ENCODE data around the gene CSMD2. TPM values are rescaled to one million over a fixed set of nuclear protein-coding genes. Genes with fewer than 3 reads are reported as not detected.

CSMD2 gene
- total and polyA plus RNA-seq, 7 experiments from 2014 or later = 0.02 TPM; not detected in 6

- DNase-seq = no peak
- Mint-ChIP-seq H3K4me3 (no peak overlapping the region), H3K27me3 (peaks cover 0 to 42% (median 16%) of the 10 kb centered on the region in 5 donors), H3K27ac (no peak overlapping the region), H3K9me3 (peaks cover 0 to 4% (median 0%) of the 10 kb centered on the region in 11 donors), H3K4me1 (no peaks in the 10 kb centered on the region), H3K36me3 (no peaks in the 10 kb centered on the region)
- H3K9me3 ChIP-seq (ENCODE audit: control insufficient read depth in 2 of 3, low read length in 3 of 3) = no peaks in the 10 kb centered on the region
- intact Hi-C loops (cut with micrococcal nuclease) = no loop called here
- H3K36me3 ChIP-seq (ENCODE audit: control insufficient read depth in 2 of 3, insufficient read depth in 3 of 3, low read length in 3 of 3) = no peaks in the 10 kb centered on the region
- no peaks in the 10 kb centered on the region for H3K4me1 ChIP-seq (ENCODE audit: control insufficient read depth in 2 of 2, insufficient read depth in 2 of 2, low read length in 2 of 2)
- CTCF ChIA-PET = no interaction called here
- no peak overlapping the region for H3K27ac ChIP-seq (ENCODE audit: low read depth, low read length)
- no peak for ATAC-seq
- no peak overlapping the region for H3K4me3 ChIP-seq (ENCODE audit: low read length)
- POLR2A ChIA-PET = interaction anchor here (0.6 kb wide), 1 partner anchor 166 kb away, joined by 4 read pairs; no protein-coding TSS in a partner anchor
- H3K27me3 ChIP-seq (ENCODE audit: control insufficient read depth in 2 of 2, insufficient read depth in 2 of 2, low read length in 2 of 2) = no peaks in the 10 kb centered on the region
Measured at GRCh38 chr1:33897092-33897725, 267.8 kb downstream of the CSMD2 start.

DNA sequence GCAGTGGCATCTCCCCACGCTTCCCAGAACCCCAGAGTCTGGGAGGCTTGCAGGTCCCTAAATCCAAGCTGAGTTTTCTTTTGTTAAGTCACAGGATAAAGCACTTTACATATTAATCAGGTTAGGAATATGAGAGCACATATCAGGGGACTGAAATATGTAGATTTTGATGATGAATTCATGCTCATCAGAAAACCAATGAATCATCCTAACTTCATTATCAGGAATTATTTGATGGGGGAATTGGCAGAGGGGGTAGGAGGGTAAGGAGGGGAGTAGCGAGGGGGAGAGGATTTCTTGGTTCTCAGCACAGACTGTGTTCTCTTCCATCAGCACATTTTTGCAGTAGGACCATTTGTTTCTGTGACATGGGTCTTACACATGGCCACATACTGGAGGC, 269.1 kb downstream of the CSMD2 start:
- Mint-ChIP-seq H3K36me3 (no peaks in the 10 kb centered on the region), H3K4me3 (no peak overlapping the region), H3K4me1 (no peaks in the 10 kb centered on the region), H3K9me3 (peaks cover 0 to 4% (median 0%) of the 10 kb centered on the region in 11 donors), H3K27me3 (peaks cover 0 to 40% (median 16%) of the 10 kb centered on the region in 5 donors), H3K27ac (no peak overlapping the region)
- no peaks in the 10 kb centered on the region for H3K4me1 ChIP-seq (ENCODE audit: control insufficient read depth in 2 of 2, insufficient read depth in 2 of 2, low read length in 2 of 2)
- H3K27ac ChIP-seq (ENCODE audit: low read depth, low read length) = no peak overlapping the region
- intact Hi-C loops (cut with micrococcal nuclease) = no loop called here
- H3K9me3 ChIP-seq (ENCODE audit: control insufficient read depth in 2 of 3, low read length in 3 of 3) = no peaks in the 10 kb centered on the region
- ChIA-PET CTCF (no interaction called here), POLR2A (no interaction called here)
- DNase-seq (no peak), ATAC-seq (no peak)
- no peak overlapping the region for H3K4me3 ChIP-seq (ENCODE audit: low read length)
- H3K27me3 ChIP-seq (ENCODE audit: control insufficient read depth in 2 of 2, insufficient read depth in 2 of 2, low read length in 2 of 2) = no peaks in the 10 kb centered on the region
- no peaks in the 10 kb centered on the region for H3K36me3 ChIP-seq (ENCODE audit: control insufficient read depth in 2 of 3, insufficient read depth in 3 of 3, low read length in 3 of 3)

GRCh38 chr1:33895396-33895795, 269.6 kb downstream of the CSMD2 start:
- H3K9me3 ChIP-seq (ENCODE audit: control insufficient read depth in 2 of 3, low read length in 3 of 3) = no peaks in the 10 kb centered on the region
- Mint-ChIP-seq H3K27me3 (peaks cover 0 to 40% (median 12%) of the 10 kb centered on the region in 5 donors), H3K4me3 (no peak overlapping the region), H3K27ac (no peak overlapping the region), H3K36me3 (no peaks in the 10 kb centered on the region), H3K4me1 (no peaks in the 10 kb centered on the region), H3K9me3 (peaks cover 0 to 4% (median 0%) of the 10 kb centered on the region in 11 donors)
- ATAC-seq (no peak), DNase-seq (no peak)
- no peak overlapping the region for H3K27ac ChIP-seq (ENCODE audit: low read depth, low read length)
- intact Hi-C loops (cut with micrococcal nuclease) = no loop called here
- H3K27me3 ChIP-seq (ENCODE audit: control insufficient read depth in 2 of 2, insufficient read depth in 2 of 2, low read length in 2 of 2) = no peaks in the 10 kb centered on the region
- H3K4me3 ChIP-seq (ENCODE audit: low read length) = no peak overlapping the region
- H3K4me1 ChIP-seq (ENCODE audit: control insufficient read depth in 2 of 2, insufficient read depth in 2 of 2, low read length in 2 of 2) = no peaks in the 10 kb centered on the region
- POLR2A ChIA-PET = no interaction called here
- CTCF ChIA-PET = no interaction called here
- H3K36me3 ChIP-seq (ENCODE audit: control insufficient read depth in 2 of 3, insufficient read depth in 3 of 3, low read length in 3 of 3) = no peaks in the 10 kb centered on the region

GRCh38 chr1:33893147-33893830, 271.7 kb downstream of the CSMD2 start:
- no peak for ATAC-seq
- H3K36me3 ChIP-seq (ENCODE audit: control insufficient read depth in 2 of 3, insufficient read depth in 3 of 3, low read length in 3 of 3) = no peaks in the 10 kb centered on the region
- ChIA-PET POLR2A (no interaction called here), CTCF (no interaction called here)
- Mint-ChIP-seq H3K4me1 (no peaks in the 10 kb centered on the region), H3K27ac (no peak overlapping the region), H3K36me3 (no peaks in the 10 kb centered on the region), H3K4me3 (no peak overlapping the region), H3K9me3 (peaks cover 0 to 6% (median 0%) of the 10 kb centered on the region in 11 donors), H3K27me3 (peaks cover 0 to 38% (median 12%) of the 10 kb centered on the region in 5 donors)
- H3K27ac ChIP-seq (ENCODE audit: low read depth, low read length) = no peak overlapping the region
- intact Hi-C loops (cut with micrococcal nuclease) = no loop called here
- H3K9me3 ChIP-seq (ENCODE audit: control insufficient read depth in 2 of 3, low read length in 3 of 3) = no peaks in the 10 kb centered on the region
- no peak overlapping the region for H3K4me3 ChIP-seq (ENCODE audit: low read length)
- no peak for DNase-seq
- no peaks in the 10 kb centered on the region for H3K27me3 ChIP-seq (ENCODE audit: control insufficient read depth in 2 of 2, insufficient read depth in 2 of 2, low read length in 2 of 2)
- no peaks in the 10 kb centered on the region for H3K4me1 ChIP-seq (ENCODE audit: control insufficient read depth in 2 of 2, insufficient read depth in 2 of 2, low read length in 2 of 2)

GRCh38 chr1:33886496-33886895, 278.5 kb downstream of the CSMD2 start:
- H3K27me3 Mint-ChIP-seq = peaks cover 5 to 42% (median 35%) of the 10 kb centered on the region in 5 donors
- ATAC-seq (no peak), DNase-seq (no peak)
- H3K9me3 ChIP-seq (ENCODE audit: control insufficient read depth in 2 of 3, low read length in 3 of 3) = no peaks in the 10 kb centered on the region
- no peak overlapping the region for H3K27ac ChIP-seq (ENCODE audit: low read depth, low read length)
- ChIA-PET POLR2A (no interaction called here), CTCF (no interaction called here)
- no peaks in the 10 kb centered on the region for H3K4me1 ChIP-seq (ENCODE audit: control insufficient read depth in 2 of 2, insufficient read depth in 2 of 2, low read length in 2 of 2)
- H3K4me3 ChIP-seq (ENCODE audit: low read length) = no peak overlapping the region
- no peaks in the 10 kb centered on the region for H3K36me3 ChIP-seq (ENCODE audit: control insufficient read depth in 2 of 3, insufficient read depth in 3 of 3, low read length in 3 of 3)
- no peak overlapping the region for H3K4me3 Mint-ChIP-seq
- H3K9me3 Mint-ChIP-seq = peaks cover 0 to 6% (median 0%) of the 10 kb centered on the region in 11 donors
- H3K4me1 Mint-ChIP-seq = no peaks in the 10 kb centered on the region
- intact Hi-C loops (cut with micrococcal nuclease) = no loop called here
- H3K27ac Mint-ChIP-seq = no peak overlapping the region
- no peaks in the 10 kb centered on the region for H3K27me3 ChIP-seq (ENCODE audit: control insufficient read depth in 2 of 2, insufficient read depth in 2 of 2, low read length in 2 of 2)
- no peaks in the 10 kb centered on the region for H3K36me3 Mint-ChIP-seq

- Mint-ChIP-seq H3K36me3 (no peaks in the 10 kb centered on the region), H3K27ac (no peak overlapping the region), H3K27me3 (peaks cover 2 to 51% (median 40%) of the 10 kb centered on the region in 5 donors), H3K9me3 (peaks cover 0 to 4% (median 0%) of the 10 kb centered on the region in 11 donors), H3K4me1 (no peaks in the 10 kb centered on the region), H3K4me3 (no peak overlapping the region)
- H3K4me1 ChIP-seq (ENCODE audit: control insufficient read depth in 2 of 2, insufficient read depth in 2 of 2, low read length in 2 of 2) = no peaks in the 10 kb centered on the region
- POLR2A ChIA-PET = no interaction called here
- H3K27me3 ChIP-seq (ENCODE audit: control insufficient read depth in 2 of 2, insufficient read depth in 2 of 2, low read length in 2 of 2) = no peaks in the 10 kb centered on the region
- DNase-seq (no peak), ATAC-seq (no peak)
- CTCF ChIA-PET = no interaction called here
- H3K4me3 ChIP-seq (ENCODE audit: low read length) = no peak overlapping the region
- no peaks in the 10 kb centered on the region for H3K36me3 ChIP-seq (ENCODE audit: control insufficient read depth in 2 of 3, insufficient read depth in 3 of 3, low read length in 3 of 3)
- H3K9me3 ChIP-seq (ENCODE audit: control insufficient read depth in 2 of 3, low read length in 3 of 3) = no peaks in the 10 kb centered on the region
- H3K27ac ChIP-seq (ENCODE audit: low read depth, low read length) = no peak overlapping the region
- intact Hi-C loops (cut with micrococcal nuclease) = no loop called here
Measured at GRCh38 chr1:33880305-33880704, 284.7 kb downstream of the CSMD2 start.

DNA sequence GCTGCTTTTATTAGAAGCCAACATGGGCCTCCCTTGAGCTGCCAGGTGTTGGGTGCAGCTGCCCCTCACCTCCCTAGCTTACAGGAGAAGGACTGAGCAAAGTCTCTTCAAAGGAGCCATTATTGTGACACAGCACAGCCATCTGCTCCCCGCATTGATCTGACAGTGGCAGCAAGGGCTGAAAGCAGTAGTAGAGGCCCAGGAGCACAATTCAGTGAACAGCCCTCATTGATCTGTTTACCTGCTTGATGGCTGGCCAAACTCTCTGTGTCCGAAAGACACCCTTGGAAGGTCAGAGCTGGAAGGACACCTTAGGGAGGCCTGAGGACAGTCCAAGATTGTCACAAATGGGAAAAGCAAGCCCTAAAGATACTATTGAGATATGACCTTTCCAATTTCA, 286.6 kb downstream of the CSMD2 start:
- DNase-seq = no peak
- POLR2A ChIA-PET = no interaction called here
- H3K9me3 ChIP-seq (ENCODE audit: control insufficient read depth in 2 of 3, low read length in 3 of 3) = no peaks in the 10 kb centered on the region
- H3K27ac ChIP-seq (ENCODE audit: low read depth, low read length) = no peak overlapping the region
- no peak overlapping the region for H3K4me3 Mint-ChIP-seq
- intact Hi-C loops (cut with micrococcal nuclease) = no loop called here
- H3K4me3 ChIP-seq (ENCODE audit: low read length) = no peak overlapping the region
- no peak overlapping the region for H3K27ac Mint-ChIP-seq
- H3K9me3 Mint-ChIP-seq = peaks cover 0 to 4% (median 0%) of the 10 kb centered on the region in 11 donors
- ATAC-seq = no peak
- H3K4me1 ChIP-seq (ENCODE audit: control insufficient read depth in 2 of 2, insufficient read depth in 2 of 2, low read length in 2 of 2) = no peaks in the 10 kb centered on the region
- CTCF ChIA-PET = no interaction called here
- H3K27me3 Mint-ChIP-seq = peaks cover 2 to 48% (median 36%) of the 10 kb centered on the region in 5 donors
- H3K36me3 ChIP-seq (ENCODE audit: control insufficient read depth in 2 of 3, insufficient read depth in 3 of 3, low read length in 3 of 3) = no peaks in the 10 kb centered on the region
- H3K36me3 Mint-ChIP-seq = no peaks in the 10 kb centered on the region
- no peaks in the 10 kb centered on the region for H3K4me1 Mint-ChIP-seq
- H3K27me3 ChIP-seq (ENCODE audit: control insufficient read depth in 2 of 2, insufficient read depth in 2 of 2, low read length in 2 of 2) = no peaks in the 10 kb centered on the region
